Mesenchymal stem cell (in vitro differentiated cells and primary cell): Measurements from ENCODE around the gene JPH3.

Experiments used
- DNase-seq: peaks from one replicate; pipeline ENCODE4 v3.0.0-alpha.2; 2013
- H2AFZ ChIP-seq: one replicate; pipeline ENCODE4 v1.6.1; 2013; ENCODE audit warnings: low read depth, mild to moderate bottlenecking, control low read depth, inconsistent platforms, low read length, moderate library complexity
- H2AK5ac ChIP-seq: 2 replicates; pipeline ENCODE4 v1.6.1; 2013; ENCODE audit warnings: low read length, moderate library complexity, mild to moderate bottlenecking, inconsistent platforms; ENCODE audit not compliant: severe bottlenecking
- H2BK120ac ChIP-seq: one replicate; pipeline ENCODE4 v1.6.1; 2013; ENCODE audit warnings: low read depth, mild to moderate bottlenecking, inconsistent platforms, low read length, moderate library complexity
- H2BK12ac ChIP-seq, 2 experiments: one replicate each; pipeline ENCODE4 v1.6.1; 2013; ENCODE audit warnings: inconsistent platforms in 2 of 2, low read length in 2 of 2, mild to moderate bottlenecking in 2 of 2, moderate library complexity in 2 of 2, control low read depth in 1 of 2
- H2BK15ac ChIP-seq: one replicate; pipeline ENCODE4 v1.6.1; 2013; ENCODE audit warnings: mild to moderate bottlenecking, low read depth, inconsistent platforms; ENCODE audit not compliant: poor library complexity, severe bottlenecking
- H2BK5ac ChIP-seq: 2 replicates; pipeline ENCODE4 v1.6.1; 2013; ENCODE audit warnings: low read depth, mild to moderate bottlenecking, low read length, control low read depth, inconsistent platforms; ENCODE audit not compliant: poor library complexity, severe bottlenecking
- H3K14ac ChIP-seq, 2 experiments: one replicate each; pipeline ENCODE4 v1.6.1; 2013; ENCODE audit warnings: inconsistent platforms in 2 of 2, low read length in 2 of 2, control low read depth in 1 of 2, mild to moderate bottlenecking in 1 of 2, moderate library complexity in 1 of 2
- H3K18ac ChIP-seq, 2 experiments: one replicate each; pipeline ENCODE4 v1.6.1; 2013; ENCODE audit warnings: inconsistent platforms in 2 of 2, low read length in 2 of 2, control low read depth in 1 of 2, low read depth in 1 of 2, mild to moderate bottlenecking in 1 of 2
- H3K23ac ChIP-seq, 2 experiments: one replicate each; pipeline ENCODE4 v1.6.1; 2013; ENCODE audit warnings: inconsistent platforms in 2 of 2, low read length in 2 of 2, mild to moderate bottlenecking in 2 of 2, moderate library complexity in 2 of 2, control low read depth in 1 of 2
- H3K27ac ChIP-seq: 2 replicates; pipeline ENCODE4 v1.5.1; 2013; ENCODE audit warnings: mild to moderate bottlenecking, moderate library complexity, low read length, control low read depth, inconsistent platforms; ENCODE audit not compliant: poor library complexity, severe bottlenecking
- H3K27me3 ChIP-seq, 2 experiments: 2 replicates each; pipeline versions ENCODE4 v1.6.1 to v1.7.0; 2013; ENCODE audit warnings: low read length in 2 of 2, mild to moderate bottlenecking in 2 of 2, moderate library complexity in 2 of 2, control low read depth in 1 of 2, inconsistent platforms in 1 of 2; ENCODE audit not compliant: control insufficient read depth in 1 of 2, insufficient read depth in 1 of 2
- H3K36me3 ChIP-seq, 2 experiments: 2 replicates each; pipeline versions ENCODE4 v1.6.1 to v1.7.0; 2013; ENCODE audit warnings: low read length in 2 of 2, control low read depth in 1 of 2, inconsistent platforms in 1 of 2, low read depth in 1 of 2, mild to moderate bottlenecking in 1 of 2; ENCODE audit not compliant: insufficient read depth in 2 of 2, control insufficient read depth in 1 of 2
- H3K4ac ChIP-seq, 2 experiments: one replicate each; pipeline ENCODE4 v1.6.1; 2013; ENCODE audit warnings: inconsistent platforms in 2 of 2, low read length in 2 of 2, mild to moderate bottlenecking in 2 of 2, moderate library complexity in 2 of 2, control low read depth in 1 of 2, low read depth in 1 of 2
- H3K4me1 ChIP-seq: 2 replicates; pipeline ENCODE4 v1.6.1; 2013; ENCODE audit warnings: low read depth, low read length, control low read depth; ENCODE audit not compliant: control insufficient read depth, insufficient read depth
- H3K4me2 ChIP-seq: 2 replicates; pipeline ENCODE4 v1.6.1; 2013; ENCODE audit warnings: low read length, mild to moderate bottlenecking, inconsistent platforms; ENCODE audit not compliant: poor library complexity, severe bottlenecking
- H3K4me3 ChIP-seq, 2 experiments: 2 replicates each; pipeline versions ENCODE4 v1.5.1 to v1.7.0; 2013; ENCODE audit warnings: low read length in 2 of 2, mild to moderate bottlenecking in 2 of 2, control low read depth in 1 of 2, low read depth in 1 of 2; ENCODE audit not compliant: insufficient read depth in 1 of 2
- H3K79me1 ChIP-seq: replicated peaks from 2 replicates; pipeline ENCODE4 v1.6.1; 2013; ENCODE audit warnings: mild to moderate bottlenecking, control low read depth, low read length, inconsistent platforms; ENCODE audit not compliant: poor library complexity, severe bottlenecking
- H3K9ac ChIP-seq: 2 replicates; pipeline ENCODE4 v1.7.0; 2013; ENCODE audit warnings: mild to moderate bottlenecking, low read length, moderate library complexity
- H3K9me3 ChIP-seq: 2 replicates; pipeline ENCODE4 v1.7.0; 2013; ENCODE audit warnings: mild to moderate bottlenecking, low read length; ENCODE audit not compliant: control insufficient read depth
- H4K8ac ChIP-seq: one replicate; pipeline ENCODE4 v1.6.1; 2013; ENCODE audit warnings: inconsistent platforms, mild to moderate bottlenecking, low read length, moderate library complexity
- H4K91ac ChIP-seq: one replicate; pipeline ENCODE4 v1.6.1; 2013; ENCODE audit warnings: mild to moderate bottlenecking, low read length, inconsistent platforms
- WGBS: methylation state at CpG from one replicate; pipeline ENCODE4 v1.1.7; 2013; ENCODE audit warnings: mixed read lengths; 5-methylcytosine and 5-hydroxymethylcytosine counted together

JPH3 gene

DNA sequence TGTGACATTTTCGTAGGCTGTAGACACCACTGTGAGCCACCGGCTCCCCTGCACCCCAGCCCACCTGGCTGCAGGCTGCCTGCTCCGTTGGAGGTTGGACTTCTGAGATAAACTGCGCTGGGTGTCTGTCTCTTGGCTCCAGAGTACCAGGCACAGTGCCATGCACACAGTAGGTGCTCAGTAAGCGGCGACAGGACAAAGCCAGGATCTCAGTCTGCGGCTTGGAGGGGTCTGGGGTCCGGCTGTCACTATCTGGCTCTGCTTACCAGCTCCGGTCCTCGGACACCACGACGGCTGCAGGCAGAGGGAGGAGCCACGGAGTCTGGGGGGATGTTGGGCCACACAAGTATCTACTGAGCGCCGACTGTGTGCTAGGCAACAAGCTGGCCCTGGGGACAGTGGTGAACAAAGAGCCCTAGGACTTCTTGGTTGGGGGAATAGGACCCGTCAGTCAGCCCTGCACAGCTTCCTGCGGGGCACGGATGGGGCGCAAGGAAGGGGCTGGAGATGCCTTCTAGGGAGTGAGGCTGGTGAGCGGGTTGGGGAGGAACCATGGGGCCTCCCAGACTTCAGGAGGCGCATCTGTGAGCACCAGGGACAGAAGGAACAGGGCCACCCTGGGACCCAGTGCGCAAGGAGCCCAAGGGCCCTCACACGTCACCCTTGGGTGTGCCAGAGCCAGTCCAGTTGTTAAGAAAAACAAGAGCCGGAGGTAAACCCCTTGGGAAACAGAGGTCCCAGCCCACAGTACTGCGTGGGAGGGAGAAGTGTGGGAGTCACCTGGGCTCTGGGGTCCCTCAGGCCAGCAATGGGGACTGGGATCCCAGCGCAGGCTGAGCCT, 17.3 kb downstream of the JPH3 start:
- WGBS = 73% methylated on average over 26 of the region's 26 CpGs

DNA sequence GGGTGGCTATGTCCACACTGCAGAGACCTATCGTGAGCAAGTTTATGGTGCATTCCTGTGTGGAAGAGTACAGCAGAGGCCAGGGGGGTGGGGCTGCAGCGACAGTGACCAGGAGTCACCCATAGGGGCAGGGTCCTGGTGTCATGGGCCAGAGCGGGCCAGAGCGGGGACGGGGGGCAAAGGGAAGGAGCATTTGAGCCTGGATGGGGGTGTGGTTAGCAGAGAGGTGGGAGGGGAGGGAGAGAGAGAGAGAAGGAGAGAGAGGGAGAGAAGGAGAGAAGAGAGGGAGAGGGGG, 17.8 kb downstream of the JPH3 start:
- Histone ChIP-seq H3K27me3 (peaks cover 37 to 80% of the 10 kb centered on the region in 2 experiments), H2BK15ac (no peak overlapping the region), H3K4me2 (no peak overlapping the region), H3K4ac (no peak overlapping the region), H3K27ac (no peak overlapping the region), H4K8ac (no peak overlapping the region), H3K36me3 (no peaks in the 10 kb centered on the region), H3K4me1 (peaks cover 7% of the 10 kb centered on the region), H3K9ac (no peak overlapping the region), H3K23ac (no peak overlapping the region), H2BK5ac (no peak overlapping the region), H2BK120ac (no peak overlapping the region), H2AK5ac (no peak overlapping the region), H3K18ac (no peak overlapping the region), H3K79me1 (no peaks in the 10 kb centered on the region), H2BK12ac (no peak overlapping the region), H4K91ac (no peak overlapping the region), H3K4me3 (no peak overlapping the region), H2AFZ (no peak overlapping the region), H3K14ac (no peak overlapping the region), H3K9me3 (no peaks in the 10 kb centered on the region)
- DNase-seq = no peak
- 17% methylated on average over 5 of the region's 5 CpGs for WGBS

More for the DNA sequence above, 17.3 kb downstream of the JPH3 start:
- Histone ChIP-seq H2BK15ac (no peak overlapping the region), H3K36me3 (no peaks in the 10 kb centered on the region), H3K4me3 (no peak overlapping the region), H3K18ac (no peak overlapping the region), H2AFZ (no peak overlapping the region), H3K27me3 (peaks cover 37 to 79% of the 10 kb centered on the region in 2 experiments), H3K9me3 (no peaks in the 10 kb centered on the region), H4K91ac (no peak overlapping the region), H3K14ac (no peak overlapping the region), H3K27ac (no peak overlapping the region), H3K4me2 (no peak overlapping the region), H2AK5ac (no peak overlapping the region), H2BK12ac (no peak overlapping the region), H3K4me1 (peaks cover 7% of the 10 kb centered on the region), H2BK120ac (no peak overlapping the region), H3K9ac (no peak overlapping the region), H4K8ac (peak overlapping the region; percentile 2), H3K23ac (peak overlapping the region in 1 of 2 experiments; percentile 40), H2BK5ac (no peak overlapping the region), H3K4ac (no peak overlapping the region), H3K79me1 (no peaks in the 10 kb centered on the region)
- no peak for DNase-seq

DNA sequence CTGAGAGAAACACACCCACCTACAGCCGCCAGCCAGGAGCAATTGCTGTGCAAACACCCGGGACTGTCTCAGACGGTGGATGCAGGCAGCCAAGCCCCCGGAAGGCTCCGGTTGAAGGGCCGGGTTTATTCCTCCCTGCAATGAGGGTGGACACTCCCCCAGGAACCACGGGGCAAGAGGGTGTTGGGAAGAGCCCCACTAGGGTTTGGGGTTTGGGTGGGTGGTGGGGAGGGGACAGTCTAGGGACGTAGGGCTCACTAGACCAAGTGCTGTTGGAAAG, 19.2 kb downstream of the JPH3 start:
- no peak overlapping the region for H2AK5ac ChIP-seq
- H3K27me3 ChIP-seq = peaks cover 47 to 83% of the 10 kb centered on the region in 2 experiments
- H3K9ac ChIP-seq = no peak overlapping the region
- no peak overlapping the region for H3K4ac ChIP-seq
- H3K23ac ChIP-seq = no peak overlapping the region
- no peak for DNase-seq
- peaks cover 7% of the 10 kb centered on the region for H3K4me1 ChIP-seq
- no peaks in the 10 kb centered on the region for H3K79me1 ChIP-seq
- no peak overlapping the region for H3K14ac ChIP-seq
- WGBS = 68% methylated on average over 8 of the region's 8 CpGs
- H3K36me3 ChIP-seq = no peaks in the 10 kb centered on the region
- no peak overlapping the region for H4K8ac ChIP-seq
- no peak overlapping the region for H3K4me2 ChIP-seq
- H4K91ac ChIP-seq = no peak overlapping the region
- no peak overlapping the region for H2BK120ac ChIP-seq
- no peaks in the 10 kb centered on the region for H3K9me3 ChIP-seq
- no peak overlapping the region for H2BK5ac ChIP-seq
- H2AFZ ChIP-seq = no peak overlapping the region
- H3K4me3 ChIP-seq = no peak overlapping the region
- H2BK12ac ChIP-seq = no peak overlapping the region
- no peak overlapping the region for H2BK15ac ChIP-seq
- no peak overlapping the region for H3K27ac ChIP-seq
- H3K18ac ChIP-seq = no peak overlapping the region

DNA sequence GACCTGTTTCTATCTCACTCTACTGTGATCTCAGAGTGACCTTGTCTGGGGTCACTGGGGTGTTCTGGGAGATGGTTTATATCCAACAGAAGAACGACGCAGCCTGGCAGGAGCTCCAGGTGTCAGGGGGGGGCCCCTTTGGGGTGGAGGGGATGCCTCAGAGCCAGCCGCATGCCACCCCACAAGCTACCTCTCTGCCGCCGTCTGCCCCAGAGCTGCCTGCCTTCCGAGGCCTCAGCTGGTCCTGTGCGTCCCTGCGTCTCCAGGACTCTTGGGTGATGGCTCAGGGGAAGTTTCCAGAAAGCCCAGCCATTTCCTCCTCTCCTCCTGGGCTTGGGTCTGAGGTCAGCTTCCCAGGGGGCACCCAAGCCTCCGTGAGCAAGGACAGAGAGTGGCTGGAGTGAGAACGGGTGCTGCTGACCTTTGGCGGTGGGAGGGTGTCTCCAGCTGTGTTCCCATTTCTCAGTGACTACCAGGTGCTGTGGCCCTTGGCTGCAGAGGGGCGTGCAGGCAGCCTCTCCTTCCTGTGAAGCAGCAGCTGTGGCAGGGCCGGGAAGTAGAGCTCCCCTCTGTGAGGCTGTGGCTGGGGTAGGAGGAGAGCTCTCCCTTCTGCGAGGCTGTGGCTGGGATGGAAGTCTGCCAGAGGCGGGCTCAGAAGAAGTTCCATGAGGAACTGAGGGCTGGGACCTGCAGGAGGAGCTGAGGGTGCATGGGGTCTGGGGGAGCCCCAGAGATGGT, 19.8 kb downstream of the JPH3 start:
- no peak overlapping the region for H2AK5ac ChIP-seq
- no peak overlapping the region for H3K9ac ChIP-seq
- WGBS = 87% methylated on average over 12 of the region's 15 CpGs
- no peak overlapping the region for H3K23ac ChIP-seq
- H2BK5ac ChIP-seq = no peak overlapping the region
- peaks cover 49 to 83% of the 10 kb centered on the region in 2 experiments for H3K27me3 ChIP-seq
- no peak overlapping the region for H4K91ac ChIP-seq
- no peaks in the 10 kb centered on the region for H3K36me3 ChIP-seq
- no peak overlapping the region for H3K4me2 ChIP-seq
- no peak overlapping the region for H2BK12ac ChIP-seq
- no peak overlapping the region for H3K14ac ChIP-seq
- H3K4ac ChIP-seq = no peak overlapping the region
- no peak overlapping the region for H2AFZ ChIP-seq
- no peak overlapping the region for H3K27ac ChIP-seq
- no peak overlapping the region for H2BK15ac ChIP-seq
- H3K79me1 ChIP-seq = no peaks in the 10 kb centered on the region
- peaks cover 7% of the 10 kb centered on the region for H3K4me1 ChIP-seq
- no peak for DNase-seq
- no peak overlapping the region for H4K8ac ChIP-seq
- no peaks in the 10 kb centered on the region for H3K9me3 ChIP-seq
- H2BK120ac ChIP-seq = no peak overlapping the region
- no peak overlapping the region for H3K4me3 ChIP-seq
- H3K18ac ChIP-seq = no peak overlapping the region
